Sigmoid colon (tissue), 7 donors: ENCODE measurements around the gene PLCD3. TPM values are rescaled to one million over a fixed set of nuclear protein-coding genes. Genes with fewer than 3 reads are reported as not detected.

ENCODE experiments used
- DNase-seq: peaks from one replicate; pipeline ENCODE4 v3.0.0-alpha.2; 2019
- H3K27ac ChIP-seq, 4 donors: fragments of 200-600 bp; sonication (generic); one replicate each; pipeline ENCODE4 v1.5.1; 2016 to 2019; ENCODE audit warnings: mild to moderate bottlenecking in 1 of 4
- H3K27me3 ChIP-seq, 3 donors: fragments of 200-600 bp; sonication (generic); one replicate each; pipeline ENCODE4 v1.5.1; 2019; ENCODE audit warnings: mild to moderate bottlenecking in 1 of 3
- H3K36me3 ChIP-seq, 4 donors: fragments of 200-600 bp; sonication (generic); one replicate each; pipeline ENCODE4 v1.5.1; 2016 to 2019
- H3K4me1 ChIP-seq, 4 donors: fragments of 200-600 bp; sonication (generic); one replicate each; pipeline ENCODE4 v1.5.1; 2017 to 2019
- H3K4me3 ChIP-seq, 4 donors: fragments of 200-600 bp; sonication (generic); one replicate each; pipeline ENCODE4 v1.5.1; 2017 to 2019; ENCODE audit warnings: mild to moderate bottlenecking in 2 of 4, moderate library complexity in 1 of 4
- H3K9me3 ChIP-seq, 4 donors: fragments of 200-600 bp in 3 of 4; sonication (generic) in 3 of 4; one replicate each; pipeline versions ENCODE4 v1.5.1 to v1.6.1; 2013 to 2019
- EP300 ChIP-seq, 4 donors: sonication (generic); formaldehyde crosslinking; IDR thresholded peaks; one replicate each; pipeline ENCODE4 v1.6.1; 2017; ENCODE audit warnings: antibody characterized with exemption in 4 of 4
- POLR2A ChIP-seq, 2 donors: fragments of 450-650 bp; IDR thresholded peaks; one replicate each; pipeline ENCODE4 v1.6.1; 2016; ENCODE audit warnings: antibody characterized with exemption in 2 of 2, mild to moderate bottlenecking in 2 of 2, moderate library complexity in 2 of 2
- POLR2AphosphoS5 ChIP-seq, 4 donors: sonication (generic); formaldehyde crosslinking; IDR thresholded peaks; one replicate each; pipeline ENCODE4 v1.6.1; 2017; ENCODE audit warnings: antibody characterized with exemption in 4 of 4
- WGBS, 2 donors: extraction: QIAGEN DNeasy Blood & Tissue Kit; methylation state at CpG; one replicate each; pipeline ENCODE4 v1.1.7; 2013; 5-methylcytosine and 5-hydroxymethylcytosine counted together
- intact Hi-C: fragments of 100-400 bp; cut with DNase I; formaldehyde crosslinking; loops from one replicate; pipeline ENCODE4 v1.15.1; 2023
- polyA plus RNA-seq, 3 donors: library from polyadenylated mRNA; stranded (reverse); fragments of 200-250 nt; gene quantifications; one replicate each; pipeline ENCODE4 v1.2.3, GENCODE V29; 2013
- total RNA-seq, 4 donors: library from RNA; depleted of rRNA; stranded (reverse); fragments of >200 nt; gene quantifications; one replicate each; pipeline ENCODE4 v1.1.0, GENCODE V29; 2016
- TF ChIP-seq, protein P1 (sequence below), 4 experiments: fragments of 450-650 bp in 3 of 4; fragments of 200-600 bp in 1 of 4; IDR thresholded peaks; one replicate each; pipeline ENCODE4 v1.5.1; 2016 to 2019; ENCODE audit warnings: antibody characterized with exemption in 4 of 4, mild to moderate bottlenecking in 3 of 4, moderate library complexity in 2 of 4
- donor health status: healthy with polysubstance abuse.
- donor health status: Bipolar disorder and iron deficiency.
- donor health status: healthy.

PLCD3 gene, protein sequence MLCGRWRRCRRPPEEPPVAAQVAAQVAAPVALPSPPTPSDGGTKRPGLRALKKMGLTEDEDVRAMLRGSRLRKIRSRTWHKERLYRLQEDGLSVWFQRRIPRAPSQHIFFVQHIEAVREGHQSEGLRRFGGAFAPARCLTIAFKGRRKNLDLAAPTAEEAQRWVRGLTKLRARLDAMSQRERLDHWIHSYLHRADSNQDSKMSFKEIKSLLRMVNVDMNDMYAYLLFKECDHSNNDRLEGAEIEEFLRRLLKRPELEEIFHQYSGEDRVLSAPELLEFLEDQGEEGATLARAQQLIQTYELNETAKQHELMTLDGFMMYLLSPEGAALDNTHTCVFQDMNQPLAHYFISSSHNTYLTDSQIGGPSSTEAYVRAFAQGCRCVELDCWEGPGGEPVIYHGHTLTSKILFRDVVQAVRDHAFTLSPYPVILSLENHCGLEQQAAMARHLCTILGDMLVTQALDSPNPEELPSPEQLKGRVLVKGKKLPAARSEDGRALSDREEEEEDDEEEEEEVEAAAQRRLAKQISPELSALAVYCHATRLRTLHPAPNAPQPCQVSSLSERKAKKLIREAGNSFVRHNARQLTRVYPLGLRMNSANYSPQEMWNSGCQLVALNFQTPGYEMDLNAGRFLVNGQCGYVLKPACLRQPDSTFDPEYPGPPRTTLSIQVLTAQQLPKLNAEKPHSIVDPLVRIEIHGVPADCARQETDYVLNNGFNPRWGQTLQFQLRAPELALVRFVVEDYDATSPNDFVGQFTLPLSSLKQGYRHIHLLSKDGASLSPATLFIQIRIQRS
- total RNA-seq (10 to 100 TPM; 27.4 to 45.7 (median 33.9) TPM), polyA plus RNA-seq (100 to 1,000 TPM; 114 to 274 (median 137) TPM)

DNA sequence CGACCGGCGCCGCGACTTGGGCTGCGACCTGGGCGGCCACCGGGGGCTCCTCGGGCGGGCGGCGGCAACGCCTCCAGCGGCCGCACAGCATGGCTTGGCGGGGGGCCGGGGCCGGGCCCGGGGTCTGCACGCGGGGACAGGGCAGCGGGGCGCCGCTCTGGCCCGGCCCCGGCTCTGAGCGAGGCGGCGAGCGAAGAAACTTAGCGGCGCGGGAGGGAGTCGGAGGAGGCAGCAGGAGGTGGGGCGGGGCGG, at the start of gene PLCD3:
TSS of gene PLCD3 (minus strand) at position 196 of the 252 bp plus-strand sequence. CDS start at position 91, 105 bp downstream.
- intact Hi-C loops, result loop anchor here (2.0 to 5.0 kb wide), 3 partner anchors 17 to 231 kb away; partner anchors contain the start of gene HEXIM1

DNA sequence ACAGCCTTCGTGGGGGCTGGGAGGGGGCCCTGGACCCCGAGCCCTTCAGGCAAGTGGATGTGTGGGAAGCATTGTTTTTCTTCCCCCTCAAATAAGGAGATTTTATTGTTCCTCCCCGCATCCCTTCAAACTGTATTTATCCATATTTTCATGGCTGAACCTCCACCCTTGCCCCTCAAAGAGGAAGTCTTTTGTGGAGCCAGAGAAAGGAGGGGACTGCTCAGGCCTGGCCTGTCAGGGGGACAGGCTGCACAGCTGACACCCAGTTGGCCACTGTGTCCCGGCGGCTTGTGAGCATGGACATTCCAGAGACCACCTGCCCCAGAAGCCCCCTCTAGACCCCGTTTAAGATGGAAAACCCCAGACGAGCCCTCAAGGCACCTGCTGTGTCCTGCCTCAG, 45.2 kb upstream of the PLCD3 start:
- Histone ChIP-seq H3K4me3 (no peak overlapping the region), H3K27me3 (no peaks in the 10 kb centered on the region), H3K36me3 (no peaks in the 10 kb centered on the region), H3K9me3 (no peaks in the 10 kb centered on the region), H3K27ac (peak overlapping the region in 1 of 4 donors; percentile 80), H3K4me1 (peaks cover 0 to 21% (median 18%) of the 10 kb centered on the region in 4 donors)
- no peak for DNase-seq
- TF ChIP-seq EP300 (IDR thresholded peaks at IDR 0.05) (no peak), POLR2A (IDR thresholded peaks at IDR 0.05) (no peak), POLR2AphosphoS5 (IDR thresholded peaks at IDR 0.05) (no peak)
- TF ChIP-seq, protein P1, sequence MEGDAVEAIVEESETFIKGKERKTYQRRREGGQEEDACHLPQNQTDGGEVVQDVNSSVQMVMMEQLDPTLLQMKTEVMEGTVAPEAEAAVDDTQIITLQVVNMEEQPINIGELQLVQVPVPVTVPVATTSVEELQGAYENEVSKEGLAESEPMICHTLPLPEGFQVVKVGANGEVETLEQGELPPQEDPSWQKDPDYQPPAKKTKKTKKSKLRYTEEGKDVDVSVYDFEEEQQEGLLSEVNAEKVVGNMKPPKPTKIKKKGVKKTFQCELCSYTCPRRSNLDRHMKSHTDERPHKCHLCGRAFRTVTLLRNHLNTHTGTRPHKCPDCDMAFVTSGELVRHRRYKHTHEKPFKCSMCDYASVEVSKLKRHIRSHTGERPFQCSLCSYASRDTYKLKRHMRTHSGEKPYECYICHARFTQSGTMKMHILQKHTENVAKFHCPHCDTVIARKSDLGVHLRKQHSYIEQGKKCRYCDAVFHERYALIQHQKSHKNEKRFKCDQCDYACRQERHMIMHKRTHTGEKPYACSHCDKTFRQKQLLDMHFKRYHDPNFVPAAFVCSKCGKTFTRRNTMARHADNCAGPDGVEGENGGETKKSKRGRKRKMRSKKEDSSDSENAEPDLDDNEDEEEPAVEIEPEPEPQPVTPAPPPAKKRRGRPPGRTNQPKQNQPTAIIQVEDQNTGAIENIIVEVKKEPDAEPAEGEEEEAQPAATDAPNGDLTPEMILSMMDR (IDR thresholded peaks at IDR 0.05), result no peak
- intact Hi-C loops, result no loop called here
- 86 to 88% methylated on average over 7 of the region's 7 CpGs for WGBS, 2 donors

More for the DNA sequence above, at the start of gene PLCD3:
- 1% methylated on average over 36 of the region's 36 CpGs for WGBS, 2 donors
- Histone ChIP-seq H3K27me3 (no peaks in the 10 kb centered on the region), H3K4me3 (peak within 1 kb of the TSS; percentile 80 to 99 (median 84)), H3K27ac (peak within 1 kb of the TSS; percentile 97 to 100 (median 100)), H3K36me3 (no peaks in the 10 kb centered on the region), H3K4me1 (peaks cover 0 to 67% (median 60%) of the 10 kb centered on the region in 4 donors), H3K9me3 (no peaks in the 10 kb centered on the region)
- no peak for TF ChIP-seq POLR2A (IDR thresholded peaks at IDR 0.05)
- TF ChIP-seq EP300 (IDR thresholded peaks at IDR 0.05), result no peak
- TF ChIP-seq, protein P1 (IDR thresholded peaks at IDR 0.05), result no peak
- DNase-seq, result no peak

DNA sequence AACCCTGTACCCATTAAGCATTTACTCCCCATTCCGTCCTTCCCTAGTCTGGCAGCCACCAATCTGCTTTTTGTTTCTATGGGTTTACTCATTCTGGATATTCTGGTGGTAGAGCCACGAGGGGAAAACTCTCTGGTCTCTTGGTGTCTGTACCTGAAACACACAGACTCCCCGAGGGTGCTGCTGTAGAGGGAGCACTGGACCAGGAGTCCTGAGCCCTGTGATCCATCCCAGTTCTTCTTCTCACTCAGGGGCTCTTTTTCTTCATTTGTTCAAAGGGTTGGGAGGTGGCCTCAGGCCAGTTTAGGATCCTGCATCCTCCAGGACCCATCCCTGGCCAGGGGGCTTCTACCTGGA, 43.4 kb upstream of the PLCD3 start:
- Histone ChIP-seq H3K27ac (peak overlapping the region; percentile 13 to 80 (median 60)), H3K4me1 (peaks cover 0 to 40% (median 37%) of the 10 kb centered on the region in 4 donors), H3K36me3 (no peaks in the 10 kb centered on the region), H3K9me3 (no peaks in the 10 kb centered on the region), H3K4me3 (no peak overlapping the region), H3K27me3 (no peaks in the 10 kb centered on the region)
- TF ChIP-seq POLR2AphosphoS5 (IDR thresholded peaks at IDR 0.05), result no peak
- TF ChIP-seq, protein P1 (IDR thresholded peaks at IDR 0.05), result no peak
- no peak for TF ChIP-seq POLR2A (IDR thresholded peaks at IDR 0.05)
- TF ChIP-seq EP300 (IDR thresholded peaks at IDR 0.05), result no peak
- intact Hi-C loops, result no loop called here
- WGBS, 2 donors, result 74 to 81% methylated on average over 3 of the region's 3 CpGs
- DNase-seq, result no peak

DNA sequence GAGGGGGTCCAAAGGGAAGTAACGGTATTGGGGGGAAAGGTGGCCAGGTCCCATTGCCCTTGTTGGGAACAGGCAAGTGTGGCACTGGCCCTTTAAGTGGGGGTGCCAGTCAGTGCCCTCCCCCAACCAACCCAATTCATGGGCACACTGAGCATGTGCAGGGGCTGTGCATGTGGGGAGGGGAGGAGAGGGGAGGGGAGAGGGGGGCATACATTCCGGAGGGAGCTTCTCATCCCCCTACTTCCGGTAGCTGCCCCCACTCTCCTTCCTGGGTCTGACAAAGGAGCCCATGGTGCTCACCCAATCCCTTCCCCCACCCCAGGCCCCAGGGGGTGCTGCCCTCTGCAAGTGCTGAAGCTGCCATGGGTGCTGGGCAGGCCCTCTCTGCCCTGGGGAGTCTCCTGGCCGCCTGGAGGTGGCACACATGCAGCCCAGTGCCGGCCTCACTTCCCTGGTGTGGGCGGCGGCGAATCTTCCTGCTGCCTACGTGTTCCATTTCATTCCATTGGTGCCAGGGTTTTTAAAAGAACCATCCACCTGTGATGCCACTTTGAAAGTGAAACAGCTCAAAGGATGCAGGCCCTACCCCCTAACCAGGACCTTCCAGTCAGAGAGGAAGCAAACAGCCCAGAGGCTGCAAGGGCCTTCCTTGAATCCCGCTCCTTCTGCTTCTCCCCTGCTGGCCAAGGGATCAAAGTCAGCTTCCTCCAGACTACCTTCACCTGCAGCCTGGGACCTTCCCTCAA, 40.4 kb upstream of the PLCD3 start:
- H3K27ac ChIP-seq, result peak overlapping the region; percentile 84 to 98 (median 92)
- peaks cover 0 to 49% (median 41%) of the 10 kb centered on the region in 4 donors for H3K4me1 ChIP-seq
- H3K9me3 ChIP-seq, result no peaks in the 10 kb centered on the region
- H3K4me3 ChIP-seq, result peak overlapping the region; percentile 24 to 42 (median 34)
- DNase-seq, result peak; percentile 89
- TF ChIP-seq EP300 (IDR thresholded peaks at IDR 0.05) (no peak), POLR2AphosphoS5 (IDR thresholded peaks at IDR 0.05) (peak in 2 of 4 donors; percentile 27 to 28)
- TF ChIP-seq, protein P1 (IDR thresholded peaks at IDR 0.05), result peak in 1 of 4 experiments; percentile 17
- H3K36me3 ChIP-seq, result peaks cover 0 to 4% (median 0%) of the 10 kb centered on the region in 4 donors
- intact Hi-C loops, result no loop called here
- no peaks in the 10 kb centered on the region for H3K27me3 ChIP-seq
- WGBS, 2 donors, result 6 to 9% methylated on average over 10 of the region's 10 CpGs
